Smooth muscle cell of the brain vasculature (primary cell): ENCODE data around the gene CTSE.
"Not testable (repeated sequence)": the region's sequence is repeated elsewhere in the genome, so short reads cannot be mapped to it uniquely, and the experiment has no call there.

ENCODE experiments used
- DNase-seq: peaks from one replicate; pipeline ENCODE4 v3.0.0-alpha.2; 2012; ENCODE audit warnings: low read depth, low spot score

Gene CTSE

DNA sequence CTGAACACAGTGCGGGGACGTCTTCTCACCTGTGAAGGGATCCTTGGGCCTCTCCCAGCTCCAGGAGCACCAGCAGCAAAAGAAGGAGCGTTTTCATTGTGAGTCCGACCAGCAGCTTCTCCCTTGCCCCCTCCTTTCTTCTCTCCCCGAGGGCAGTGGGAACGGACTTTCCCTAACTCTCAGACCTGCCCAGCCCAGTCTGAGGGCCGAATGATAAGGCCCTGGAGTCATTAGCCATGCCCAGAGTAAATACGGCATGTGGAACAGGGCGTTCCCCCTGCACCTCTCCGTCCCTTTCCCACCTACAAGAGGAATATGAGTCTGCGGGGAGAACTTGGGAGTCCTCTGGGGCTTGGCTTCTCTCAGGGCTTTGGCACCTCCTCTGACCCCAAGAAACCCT lies at the start of gene CTSE:
TSS of gene CTSE (minus strand) at position 201 of the 400 bp plus-strand sequence. CDS start at position 97, 104 bp downstream.
- DNase-seq, result no peak

DNA sequence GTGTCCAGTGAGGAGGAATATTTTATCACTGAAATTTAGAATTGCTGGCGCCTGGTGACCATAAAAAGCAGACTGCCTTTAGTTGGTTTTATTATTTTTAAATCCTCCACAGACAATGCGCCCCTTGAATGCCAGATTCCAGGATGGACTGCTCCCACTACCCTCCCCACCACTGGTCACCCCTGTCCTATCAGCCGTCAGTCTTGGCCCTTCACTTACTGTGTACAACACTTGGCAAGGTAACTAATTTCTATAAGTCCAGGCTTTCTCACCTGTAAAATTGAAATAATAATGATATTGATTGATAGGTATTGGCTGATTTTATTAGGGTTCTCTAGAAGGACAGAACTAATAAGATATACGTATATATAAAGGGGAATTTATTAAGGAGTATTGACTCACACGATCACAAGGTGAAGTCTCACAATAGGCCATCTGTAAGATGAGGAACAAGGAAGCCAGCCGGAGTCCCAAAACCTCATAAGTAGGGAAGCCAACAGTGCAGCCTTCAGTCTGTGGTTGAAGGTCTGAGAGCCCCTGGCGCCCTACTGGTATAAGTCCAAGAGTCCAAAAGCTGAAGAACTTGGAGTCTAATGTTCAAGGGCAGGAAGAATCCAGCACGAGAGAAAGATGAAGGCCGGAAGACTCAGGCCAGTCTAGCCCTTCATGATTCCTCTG lies 47.1 kb upstream of the CTSE start:
- DNase-seq, result no peak

DNA sequence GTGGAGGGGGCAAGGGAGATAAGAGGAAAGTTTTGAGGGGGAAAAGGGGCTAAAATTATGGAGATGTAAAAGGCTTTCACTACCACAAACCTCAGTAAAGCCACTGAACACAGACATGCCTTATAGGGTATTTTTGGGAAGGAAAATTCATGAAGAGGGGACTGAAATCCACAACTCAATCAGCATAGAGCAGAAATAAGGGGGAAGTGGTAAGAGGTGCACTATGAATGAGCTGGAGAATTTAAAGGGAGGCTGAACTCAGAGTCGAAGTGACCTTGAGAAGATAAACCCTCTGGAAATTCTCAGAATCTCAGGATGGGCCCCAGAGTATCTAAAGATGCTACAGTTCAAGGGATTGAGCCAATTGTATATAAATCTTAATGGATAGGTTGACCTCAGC lies 44.6 kb upstream of the CTSE start:
- no peak for DNase-seq

DNA sequence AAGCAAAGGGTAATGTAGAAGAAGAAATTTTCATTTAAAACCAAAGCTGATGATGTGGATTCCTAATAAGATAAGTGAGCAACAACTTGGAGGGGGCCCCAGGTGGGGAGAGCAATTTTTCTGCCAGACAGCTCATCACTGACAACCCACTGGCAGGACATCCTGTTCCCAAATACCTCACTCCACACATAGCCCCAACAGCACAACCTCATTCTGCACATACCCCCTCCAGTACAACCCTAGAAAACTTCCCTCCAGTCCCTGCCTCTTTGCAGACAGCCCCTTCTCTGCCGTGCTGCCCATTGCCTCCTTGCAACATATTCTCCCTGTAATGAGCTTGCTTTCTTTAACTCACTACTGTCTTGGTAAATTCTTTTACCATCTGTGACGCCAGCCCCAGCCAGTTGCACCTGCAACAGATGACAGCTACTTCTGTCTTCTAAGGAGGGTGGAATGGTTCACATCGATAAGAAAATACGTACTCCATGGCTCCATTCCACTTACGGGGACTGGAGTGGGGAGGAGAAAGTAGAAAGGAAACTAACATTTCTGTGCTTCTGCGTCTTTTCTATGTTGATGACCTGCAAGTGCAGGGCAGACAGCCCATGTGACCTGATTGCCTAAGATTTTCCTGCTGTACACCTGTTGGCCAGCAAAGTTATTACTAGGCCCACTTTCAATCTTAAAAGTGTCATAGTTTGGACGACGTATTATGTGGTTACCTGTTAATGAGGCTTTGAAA lies 44.0 kb upstream of the CTSE start:
- DNase-seq, result no peak

DNA sequence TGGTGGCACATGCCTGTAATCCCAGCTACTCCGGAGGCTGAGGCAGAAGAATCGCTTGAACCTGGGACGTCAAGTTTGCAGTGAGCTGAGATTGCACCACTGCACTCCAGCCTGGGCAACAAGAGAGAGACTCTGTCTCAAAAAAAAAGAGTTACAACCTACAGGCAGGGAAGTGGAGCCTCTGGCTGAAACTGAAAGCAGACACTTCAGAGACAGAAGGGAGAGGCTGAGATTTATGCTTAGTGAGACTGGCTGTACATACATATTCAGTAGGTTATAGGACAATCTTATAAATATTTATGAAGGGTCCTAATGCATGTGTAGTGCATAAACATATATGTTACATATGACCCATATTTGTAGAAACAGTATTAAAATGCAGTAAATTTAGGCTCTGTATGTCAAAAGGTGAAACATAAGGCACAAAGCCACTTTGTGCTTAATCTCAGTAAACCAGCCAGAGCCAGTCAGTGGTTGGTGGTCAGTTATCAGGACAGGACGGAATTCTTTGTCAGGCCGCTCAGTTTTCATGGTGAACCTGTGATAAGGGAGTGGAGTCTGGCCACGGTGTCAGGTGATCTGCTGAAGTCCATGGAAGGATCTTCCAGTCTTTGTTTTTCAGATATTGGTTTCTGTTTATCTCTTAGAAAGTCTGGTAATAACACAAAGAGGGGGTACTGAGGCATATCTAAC lies 42.9 kb upstream of the CTSE start:
- no peak for DNase-seq

DNA sequence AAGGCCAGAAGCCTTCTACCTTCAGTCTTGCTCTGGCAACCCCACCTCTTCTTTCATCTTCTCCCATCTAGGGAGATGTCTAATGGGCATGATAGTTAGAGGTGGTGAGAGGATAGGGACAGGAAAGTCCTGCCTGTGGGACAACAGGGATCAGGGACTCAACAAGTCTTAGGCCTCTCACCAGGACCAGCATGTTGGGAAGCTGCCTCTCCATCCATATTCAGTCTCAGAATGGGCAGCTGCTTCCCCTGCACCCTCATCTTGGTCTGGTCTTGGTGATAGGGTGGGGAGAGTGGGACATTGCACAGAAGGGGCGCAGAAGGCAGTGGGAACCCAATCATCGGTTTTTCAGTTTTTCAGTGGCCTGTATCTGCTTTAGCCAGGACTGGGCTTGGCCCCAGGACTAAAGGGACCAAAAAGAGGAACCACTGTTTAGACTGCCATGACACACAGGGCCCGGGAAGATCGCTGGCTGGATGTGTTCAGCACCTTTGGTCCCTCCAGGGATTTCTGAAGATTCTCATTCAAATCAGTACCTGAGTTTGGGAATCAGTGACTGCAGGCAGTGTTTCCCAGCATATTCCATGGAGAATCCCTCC lies 42.0 kb upstream of the CTSE start:
- no peak for DNase-seq

DNA sequence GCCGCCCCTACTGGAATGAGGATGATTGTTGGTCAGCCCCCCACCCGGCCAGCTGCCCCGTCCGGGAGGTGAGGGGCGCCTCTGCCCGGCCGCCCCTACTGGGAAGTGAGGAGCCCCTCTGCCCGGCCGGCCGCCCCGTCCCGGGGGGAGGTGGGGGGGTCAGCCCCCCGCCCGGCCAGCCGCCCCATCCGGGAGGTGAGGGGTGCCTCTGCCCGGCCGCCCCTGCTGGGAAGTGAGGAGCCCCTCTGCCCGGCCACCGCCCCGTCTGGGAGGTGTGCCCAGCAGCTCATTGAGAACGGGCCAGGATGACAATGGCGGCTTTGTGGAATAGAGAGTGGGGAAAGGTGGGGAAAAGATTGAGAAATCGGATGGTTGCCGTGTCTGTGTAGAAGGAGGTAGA lies 40.8 kb upstream of the CTSE start:
- DNase-seq, result not testable (repeated sequence)

DNA sequence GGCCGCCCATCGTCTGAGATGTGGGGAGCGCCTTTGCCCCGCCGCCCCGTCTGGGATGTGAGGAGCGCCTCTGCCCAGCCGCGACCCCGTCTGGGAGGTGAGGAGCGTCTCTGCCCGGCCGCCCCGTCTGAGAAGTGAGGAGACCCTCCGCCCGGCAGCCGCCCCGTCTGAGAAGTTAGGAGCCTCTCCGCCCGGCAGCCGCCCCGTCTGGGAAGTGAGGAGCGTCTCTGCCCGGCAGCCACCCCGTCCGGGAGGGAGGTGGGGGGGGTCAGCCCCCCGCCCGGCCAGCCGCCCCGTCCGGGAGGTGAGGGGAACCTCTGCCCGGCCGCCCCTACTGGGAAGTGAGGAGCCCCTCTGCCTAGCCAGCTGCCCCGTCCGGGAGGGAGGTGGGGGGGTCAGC lies 40.3 kb upstream of the CTSE start:
- DNase-seq, result not testable (repeated sequence)

DNA sequence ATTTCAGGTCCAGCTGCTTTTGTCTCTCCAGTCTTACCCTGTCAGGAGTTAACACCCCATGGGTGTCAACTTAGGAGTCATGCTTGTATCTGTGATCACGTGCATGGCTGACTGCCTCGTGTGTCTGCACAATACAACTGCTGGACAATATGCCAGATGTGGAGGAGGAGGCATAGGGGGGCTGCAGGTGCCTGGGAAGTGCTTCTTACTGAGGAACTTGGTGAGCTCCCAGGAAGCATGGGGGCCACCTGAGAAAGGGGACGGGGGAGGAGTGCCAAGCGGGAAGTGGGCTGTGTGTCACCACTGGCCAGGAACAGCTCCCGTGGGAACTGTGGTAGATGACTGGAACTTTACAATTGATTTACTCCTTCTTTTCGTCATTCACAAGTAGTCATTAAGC lies 38.8 kb upstream of the CTSE start:
- no peak for DNase-seq

DNA sequence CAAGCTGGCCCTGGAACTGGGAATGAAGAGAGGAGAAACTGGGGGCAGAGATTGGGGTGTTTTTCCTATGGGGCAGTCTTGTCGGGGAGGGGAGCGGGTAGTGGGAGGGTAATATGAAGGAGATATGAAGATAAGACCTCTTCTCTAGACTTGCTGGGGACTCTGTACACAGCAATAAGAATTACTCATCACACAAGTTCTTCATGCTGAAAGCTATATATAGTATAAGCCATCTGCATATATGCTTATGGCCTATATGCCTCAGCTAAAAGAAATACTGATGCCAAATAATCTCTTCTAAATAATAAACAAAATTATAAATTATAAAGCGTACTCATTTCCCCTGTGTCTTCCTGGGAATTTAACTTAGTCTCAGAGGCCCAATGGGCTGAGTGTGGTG lies 37.1 kb upstream of the CTSE start:
- no peak for DNase-seq

DNA sequence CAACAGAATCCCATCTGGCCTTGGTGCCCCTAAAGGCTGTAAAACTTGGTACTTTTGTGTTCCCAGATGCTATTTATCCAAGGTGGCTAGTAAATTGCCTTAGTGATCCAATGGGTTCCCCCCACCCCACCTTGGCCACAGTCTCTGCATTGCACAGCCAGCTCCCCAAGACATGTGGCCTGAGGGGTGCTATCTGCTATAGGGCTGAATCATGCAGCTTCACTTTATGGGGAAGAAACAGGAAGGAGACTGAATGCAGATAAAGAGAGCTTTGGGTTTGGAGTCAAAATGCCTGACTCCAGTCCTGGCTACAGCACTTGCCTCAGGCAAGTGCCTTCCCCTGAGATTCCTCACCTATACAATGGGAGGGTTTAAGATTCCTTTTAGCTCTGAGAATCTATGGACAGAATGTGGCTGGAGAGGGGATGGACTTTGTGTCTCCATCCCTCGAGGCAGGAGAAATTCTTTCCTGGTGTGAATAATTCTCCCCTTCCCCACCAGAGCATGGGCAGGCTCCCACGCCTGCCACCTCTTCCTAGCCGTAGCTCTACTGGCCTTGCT lies 35.7 kb upstream of the CTSE start:
- no peak for DNase-seq

DNA sequence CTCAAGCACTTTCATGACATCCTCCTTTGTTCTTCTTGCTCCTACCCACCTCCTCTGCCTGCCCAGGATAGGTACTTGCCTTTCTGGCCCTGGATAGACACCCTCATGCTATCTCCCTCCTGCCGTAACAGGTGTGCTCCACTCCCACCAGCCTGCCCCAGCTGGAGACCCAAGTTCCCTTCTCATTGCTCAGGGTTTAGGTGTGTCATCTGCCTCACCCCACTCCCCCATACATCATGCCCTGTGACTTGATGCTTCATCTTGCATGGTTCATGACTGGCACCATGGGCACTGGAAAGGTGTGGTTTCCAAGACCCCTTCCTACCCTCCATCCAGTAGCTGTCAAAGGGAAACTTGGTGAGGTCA lies 35.2 kb upstream of the CTSE start:
- no peak for DNase-seq

DNA sequence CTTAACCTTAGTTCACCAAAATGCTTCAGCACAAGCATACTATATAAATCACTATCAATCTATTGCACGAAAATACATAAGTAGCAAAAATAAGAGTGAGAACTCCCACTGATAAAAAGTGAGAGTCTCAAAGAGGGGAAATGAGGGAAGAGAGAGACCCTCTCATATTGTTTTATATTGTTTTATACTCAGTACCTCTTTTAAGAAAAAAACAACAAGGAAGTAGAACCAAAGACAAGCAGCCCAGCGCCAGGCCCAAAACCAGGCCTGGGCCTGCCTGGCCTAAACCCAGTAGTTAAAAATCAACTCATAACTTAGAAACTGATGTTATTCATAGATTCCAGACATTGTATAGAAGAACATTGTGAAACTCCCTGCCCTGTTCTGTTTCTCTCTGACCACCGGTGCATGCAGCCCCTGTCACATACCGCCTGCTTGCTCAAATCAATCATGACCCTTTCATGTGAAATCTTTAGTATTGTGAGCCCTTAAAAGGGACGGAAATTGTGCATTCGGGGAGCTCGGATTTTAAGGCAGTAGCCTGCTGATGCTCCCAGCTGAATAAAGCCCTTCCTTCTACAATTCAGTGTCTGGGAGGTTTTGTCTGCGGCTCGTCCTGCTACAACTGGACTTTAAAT lies 34.7 kb upstream of the CTSE start:
- DNase-seq, result not testable (repeated sequence)

DNA sequence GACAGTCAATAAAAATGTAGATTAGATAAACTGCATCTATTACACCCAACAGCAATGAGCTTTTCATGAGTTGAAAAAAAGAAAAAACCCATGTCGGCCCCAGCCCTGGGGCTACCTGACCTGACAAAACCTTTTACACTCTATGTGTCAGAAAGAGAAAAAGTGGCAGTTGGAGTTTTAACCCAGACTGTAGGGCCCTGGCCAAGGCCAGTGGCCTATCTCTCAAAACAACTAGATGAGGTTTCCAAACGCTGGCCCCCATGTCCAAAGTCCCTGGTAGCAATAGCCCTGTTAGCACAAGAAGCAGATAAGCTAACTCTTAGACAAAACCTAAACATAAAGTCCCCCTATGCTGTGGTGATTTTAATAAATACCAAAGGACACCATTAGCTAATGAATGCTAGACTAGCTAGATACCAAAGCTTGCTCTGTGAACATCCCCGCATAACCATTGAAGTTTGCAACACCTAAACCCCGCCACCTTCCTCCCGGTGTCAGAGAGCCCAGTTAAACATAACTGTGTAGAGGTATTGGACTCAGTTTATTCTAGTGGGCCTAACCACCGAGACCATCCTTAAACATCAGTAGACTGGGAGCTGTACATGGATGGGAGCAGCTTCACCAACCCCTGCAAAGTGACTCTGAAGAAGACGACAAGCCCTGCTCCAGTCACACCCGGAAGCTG lies 32.1 kb upstream of the CTSE start:
- not testable (repeated sequence) for DNase-seq

DNA sequence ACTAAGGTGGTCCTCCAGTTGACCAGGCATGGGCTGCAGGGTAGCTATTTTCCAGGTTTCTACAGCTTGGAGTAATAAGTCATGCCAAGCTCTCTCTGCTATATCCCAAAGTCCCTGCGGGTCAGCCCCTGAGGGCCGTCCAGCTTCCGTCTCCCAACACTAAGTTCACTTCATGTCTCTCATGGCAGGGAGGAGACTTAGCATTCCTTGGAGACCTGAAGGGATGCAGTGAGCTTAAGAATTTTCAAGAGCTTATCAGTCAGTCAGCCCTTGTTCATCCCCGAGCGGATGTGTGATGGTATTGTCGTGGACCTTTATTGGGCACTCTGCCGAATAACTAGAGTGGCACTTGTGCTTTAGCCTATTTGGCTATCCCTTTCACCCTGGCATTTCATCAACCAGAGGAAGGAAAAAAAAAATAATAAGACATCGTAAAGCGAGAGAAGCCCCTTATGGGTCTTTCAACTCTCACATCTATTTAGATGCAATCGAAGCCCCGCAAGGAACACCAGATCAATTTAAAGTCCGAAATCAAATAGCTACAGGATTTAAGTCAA lies 31.5 kb upstream of the CTSE start:
- DNase-seq, result not testable (repeated sequence)

DNA sequence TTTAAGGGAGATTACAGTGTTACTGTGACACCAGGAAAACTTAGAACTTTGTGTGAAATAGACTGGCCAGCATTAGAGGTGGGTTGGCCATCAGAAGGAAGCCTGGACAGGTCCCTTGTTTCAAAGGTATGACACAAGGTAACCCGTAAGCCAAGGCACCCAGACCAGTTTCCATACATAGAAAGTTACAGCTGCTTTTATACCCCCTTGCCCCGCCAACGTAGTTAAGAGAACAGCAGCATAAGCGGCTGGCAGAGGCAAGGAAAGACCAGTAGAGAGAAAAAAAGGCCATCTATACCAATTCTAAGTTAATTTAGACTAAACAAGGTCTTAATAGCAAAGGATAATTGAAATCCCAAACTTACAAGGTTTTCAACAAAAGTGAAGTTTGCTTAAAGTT lies 29.9 kb upstream of the CTSE start:
- not testable (repeated sequence) for DNase-seq

DNA sequence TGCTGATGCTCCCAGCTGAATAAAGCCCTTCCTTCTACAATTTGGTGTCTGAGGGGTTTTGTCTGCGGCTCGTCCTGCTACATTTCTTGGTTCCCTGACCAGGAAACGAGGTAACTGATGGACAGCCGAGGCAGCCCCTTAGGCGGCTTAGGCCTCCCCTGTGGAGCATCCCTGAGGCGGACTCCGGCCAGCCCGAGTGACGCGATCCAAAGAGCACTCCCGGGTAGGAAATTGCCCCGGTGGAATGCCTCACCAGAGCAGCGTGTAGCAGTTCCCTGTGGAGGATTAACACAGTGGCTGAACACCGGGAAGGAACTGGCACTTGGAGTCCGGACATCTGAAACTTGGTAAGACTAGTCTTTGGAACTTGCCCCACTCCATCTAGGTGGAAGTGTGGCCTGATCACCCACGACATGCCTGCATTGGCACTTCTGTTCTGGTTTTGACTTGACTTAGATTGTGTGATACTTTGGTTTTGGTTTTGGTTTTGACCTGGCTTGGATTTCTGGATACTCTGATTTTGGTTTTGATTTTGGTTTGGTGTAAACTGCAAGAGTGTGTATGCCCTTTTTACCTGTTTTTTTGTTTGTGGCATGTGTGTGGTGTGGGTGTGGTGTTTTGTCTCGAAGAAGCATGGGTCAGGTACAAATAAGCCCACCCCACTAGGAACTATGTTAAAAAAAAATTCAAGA lies 29.4 kb upstream of the CTSE start, which contains the start of gene RHEX:
TSS of gene RHEX (plus strand) at position 255 of the 692 bp plus-strand sequence. CDS start 44,656 bp downstream, outside the sequence.
- DNase-seq, result not testable (repeated sequence)

DNA sequence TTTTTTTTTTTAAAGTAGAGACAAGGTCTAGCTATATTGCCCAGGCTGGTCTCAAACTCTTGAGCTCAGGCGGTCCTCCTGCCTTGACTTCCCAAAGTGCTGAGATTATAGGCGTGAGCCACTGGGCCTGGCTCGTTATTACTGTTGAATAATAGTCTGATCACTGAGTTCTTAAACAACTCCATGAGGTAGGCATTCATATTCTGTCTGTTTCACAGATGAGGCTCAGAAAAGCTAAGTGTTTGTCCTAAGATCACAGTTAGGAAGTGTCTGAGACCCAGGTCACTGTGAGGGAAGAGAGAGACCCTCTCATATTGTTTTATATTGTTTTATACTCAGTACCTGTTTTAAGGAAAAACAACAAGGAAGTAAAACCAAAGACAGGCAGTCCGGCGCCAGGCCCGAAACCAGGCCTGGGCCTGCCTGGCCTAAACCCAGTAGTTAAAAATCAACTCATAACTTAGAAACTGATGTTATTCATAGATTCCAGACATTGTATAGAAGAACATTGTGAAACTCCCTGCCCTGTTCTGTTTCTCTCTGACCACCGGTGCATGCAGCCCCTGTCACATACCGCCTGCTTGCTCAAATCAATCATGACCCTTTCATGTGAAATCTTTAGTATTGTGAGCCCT lies 28.7 kb upstream of the CTSE start:
- DNase-seq, result not testable (repeated sequence)

DNA sequence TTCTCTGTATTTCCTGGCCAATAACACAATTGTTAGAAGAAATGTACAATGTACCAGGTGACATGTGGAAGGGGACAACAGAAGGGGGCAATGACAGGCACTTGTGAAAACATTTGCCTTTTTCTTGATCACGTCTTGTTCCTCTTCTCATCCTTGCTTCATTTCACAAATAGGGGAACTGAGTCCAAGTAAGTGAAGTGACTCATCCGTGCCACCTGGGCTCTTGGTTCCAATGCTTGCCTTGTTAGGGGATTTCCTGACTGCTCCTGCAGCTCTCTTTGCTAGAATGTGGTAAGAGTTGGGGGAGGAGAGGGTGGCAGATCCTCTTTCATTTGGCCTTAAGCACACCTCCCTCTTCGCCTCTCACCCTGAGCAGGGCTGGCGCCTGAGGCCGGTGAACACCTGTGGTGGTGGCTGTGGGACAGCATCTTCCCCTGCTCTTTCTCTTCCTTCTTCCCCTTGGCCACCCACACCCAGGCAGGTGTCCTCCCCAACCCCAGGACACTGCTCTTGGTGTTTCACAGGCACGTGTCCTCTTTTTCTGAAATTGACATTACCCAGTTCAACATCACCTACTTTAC lies 27.1 kb upstream of the CTSE start:
- DNase-seq, result no peak
